Measurements from ENCODE around the gene IL1RAPL1.

DNA sequence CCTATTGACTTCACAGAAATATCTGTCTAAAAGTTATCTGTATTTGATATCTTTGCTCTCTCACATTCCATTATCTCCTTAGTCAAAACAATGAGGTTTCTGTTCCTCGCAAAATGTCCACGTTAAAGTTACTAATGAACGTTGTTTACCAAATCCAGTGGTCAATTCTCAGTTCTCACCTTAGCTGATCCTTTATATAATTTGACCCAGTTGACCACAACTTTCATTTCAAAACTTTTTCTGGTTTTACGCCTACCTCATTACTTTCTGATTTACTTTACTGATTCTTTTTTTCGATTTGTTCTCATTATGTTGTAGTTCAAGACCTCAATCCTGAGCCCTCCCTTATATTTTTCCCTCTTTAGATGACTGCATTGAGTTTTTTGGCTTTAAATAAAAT lies 186.6 kb downstream of the IL1RAPL1 start:
- TF ChIP-seq POLR2A (IDR thresholded peaks at IDR 0.05) = no peak
- TF ChIP-seq, protein P1, sequence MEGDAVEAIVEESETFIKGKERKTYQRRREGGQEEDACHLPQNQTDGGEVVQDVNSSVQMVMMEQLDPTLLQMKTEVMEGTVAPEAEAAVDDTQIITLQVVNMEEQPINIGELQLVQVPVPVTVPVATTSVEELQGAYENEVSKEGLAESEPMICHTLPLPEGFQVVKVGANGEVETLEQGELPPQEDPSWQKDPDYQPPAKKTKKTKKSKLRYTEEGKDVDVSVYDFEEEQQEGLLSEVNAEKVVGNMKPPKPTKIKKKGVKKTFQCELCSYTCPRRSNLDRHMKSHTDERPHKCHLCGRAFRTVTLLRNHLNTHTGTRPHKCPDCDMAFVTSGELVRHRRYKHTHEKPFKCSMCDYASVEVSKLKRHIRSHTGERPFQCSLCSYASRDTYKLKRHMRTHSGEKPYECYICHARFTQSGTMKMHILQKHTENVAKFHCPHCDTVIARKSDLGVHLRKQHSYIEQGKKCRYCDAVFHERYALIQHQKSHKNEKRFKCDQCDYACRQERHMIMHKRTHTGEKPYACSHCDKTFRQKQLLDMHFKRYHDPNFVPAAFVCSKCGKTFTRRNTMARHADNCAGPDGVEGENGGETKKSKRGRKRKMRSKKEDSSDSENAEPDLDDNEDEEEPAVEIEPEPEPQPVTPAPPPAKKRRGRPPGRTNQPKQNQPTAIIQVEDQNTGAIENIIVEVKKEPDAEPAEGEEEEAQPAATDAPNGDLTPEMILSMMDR (IDR thresholded peaks at IDR 0.05) = no peak
